Measurements from ENCODE around the gene FOSL1.
A peak's percentile ranks its signal among the peaks of the same experiment; 100 is the strongest.

- TF ChIP-seq POLR2A (IDR thresholded peaks at IDR 0.05; ENCODE audit: low read depth, low read length), result peak; percentile 46; the same call in 1 of the 2 replicates
- TF ChIP-seq POLR2AphosphoS5 (IDR thresholded peaks at IDR 0.05; ENCODE audit: low read depth, low read length), result no peak
These were observed 19.0 kb upstream of the FOSL1 start, which contains the start of gene DRAP1 for GRCh38 chr11:65919141-65919572.

Data from GM12892 (cell line).